H1 (cell line): Measurements from ENCODE around the gene ZBTB18. TPM values are rescaled to one million over a fixed set of nuclear protein-coding genes. Genes with fewer than 3 reads are reported as not detected.

ENCODE experiments used
- GTF2F1 ChIP-seq: IDR thresholded peaks from 2 replicates; pipeline ENCODE4 v1.6.1; 2012; ENCODE audit warnings: low read depth, low read length, improper control_type of control experiment, borderline replicate concordance
- HDAC2 ChIP-seq, 2 experiments: fragments of 300-600 bp in 1 of 2; sonication (generic) in 1 of 2; IDR thresholded peaks; 2 replicates each; pipeline ENCODE4 v1.6.1; 2011 to 2012; ENCODE audit warnings: low read depth in 2 of 2, low read length in 2 of 2, mild to moderate bottlenecking in 2 of 2, moderate library complexity in 2 of 2, borderline replicate concordance in 1 of 2, inconsistent platforms in 1 of 2
- MAFK ChIP-seq: IDR thresholded peaks from 2 replicates; pipeline ENCODE4 v1.6.1; 2012; ENCODE audit warnings: low read depth, mild to moderate bottlenecking, improper control_type of control experiment, low read length
- PHF8 ChIP-seq: fragments of 200-600 bp; sonication (generic); conservative IDR thresholded peaks from 2 replicates; pipeline ENCODE4 v1.7.1; 2012; ENCODE audit warnings: low read depth, mild to moderate bottlenecking, inconsistent platforms, low read length, moderate library complexity
- polyA plus RNA-seq, 7 experiments: library from polyadenylated mRNA; depleted of rRNA in 3 of 7; stranded (reverse) in 5 of 7; unstranded in 2 of 7; fragments of >200 nt in 5 of 7; fragments of 200-250 nt in 2 of 7; gene quantifications; 1 replicate in 5 of 7; 2 replicates in 1 of 7; 4 replicates in 1 of 7; pipeline versions ENCODE4 v1.2.1 to v1.2.3, GENCODE V29; 2011 to 2013; ENCODE audit warnings: missing spikeins in 2 of 7, mixed read lengths in 2 of 7
- total RNA-seq: library from RNA; stranded (reverse); fragmentation: NEBNext Ultra II Directional; extraction: Animal tissue kit (Norgen Biotek cat#: 25700); gene quantifications from 2 replicates; pipeline ENCODE4 v1.2.1, GENCODE V29; 2021
- TF ChIP-seq, protein P1 (sequence below): IDR thresholded peaks from 2 replicates; pipeline ENCODE4 v1.6.1; 2012; ENCODE audit warnings: inconsistent platforms

The ZBTB18 gene
- total and polyA plus RNA-seq, 2 of the 8 experiments (the other 6 are each of a cell fraction or from before 2014, with no cell fraction given): 8.5 to 14.4 TPM

- TF ChIP-seq, protein P1, sequence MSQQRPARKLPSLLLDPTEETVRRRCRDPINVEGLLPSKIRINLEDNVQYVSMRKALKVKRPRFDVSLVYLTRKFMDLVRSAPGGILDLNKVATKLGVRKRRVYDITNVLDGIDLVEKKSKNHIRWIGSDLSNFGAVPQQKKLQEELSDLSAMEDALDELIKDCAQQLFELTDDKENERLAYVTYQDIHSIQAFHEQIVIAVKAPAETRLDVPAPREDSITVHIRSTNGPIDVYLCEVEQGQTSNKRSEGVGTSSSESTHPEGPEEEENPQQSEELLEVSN: no peak
- TF ChIP-seq GTF2F1 (no peak), PHF8 (no peak), MAFK (no peak), HDAC2 (IDR thresholded peaks at IDR 0.05; ENCODE audit: borderline replicate concordance in 1 of 2, low read depth in 2 of 2, low read length in 2 of 2) (no peak)
Observed at GRCh38 chr1:244083383-244083943, 32.4 kb downstream of the ZBTB18 start (continued).
